Measurements from ENCODE around the gene ZNF566.

ZNF566 gene

GRCh38 chr19:36527873-36528193 lies 38.5 kb upstream of the ZNF566 start:
- Histone ChIP-seq H3K4me3 (ENCODE audit: low read length, poor library complexity, severe bottlenecking) (peak overlapping the region; percentile 83), H3K9ac (ENCODE audit: low read depth, low read length, poor library complexity, severe bottlenecking) (peak overlapping the region; percentile 92), H3K4me2 (ENCODE audit: low read depth, low read length, poor library complexity, severe bottlenecking) (peak overlapping the region; percentile 95), H4K20me1 (ENCODE audit: insufficient read depth, low read length, poor library complexity, severe bottlenecking) (peaks cover 16% of the 10 kb centered on the region), H3K9me3 (ENCODE audit: insufficient read depth, low read depth, low read length) (no peaks in the 10 kb centered on the region), H3K9me2 (replicated peaks; ENCODE audit: low read depth, low read length) (no peaks in the 10 kb centered on the region), H3K36me3 (ENCODE audit: insufficient read depth, low read length) (no peaks in the 10 kb centered on the region), H3K4me1 (ENCODE audit: insufficient read depth, low read length, poor library complexity, severe bottlenecking) (peaks cover 21% of the 10 kb centered on the region), H3K79me2 (ENCODE audit: insufficient read depth, low read length) (peaks cover 49% of the 10 kb centered on the region), H2AFZ (ENCODE audit: low read length) (peak overlapping the region; percentile 100), H3K27me3 (ENCODE audit: insufficient read depth, low read length, poor library complexity, severe bottlenecking) (no peaks in the 10 kb centered on the region), H3F3A (ENCODE audit: low read depth) (no peaks in the 10 kb centered on the region)
- TF ChIP-seq EZH2phosphoT487 (IDR thresholded peaks at IDR 0.05; ENCODE audit: borderline replicate concordance) (no peak), CTCF (conservative IDR thresholded peaks at IDR 0.05; ENCODE audit: low read length) (no peak)

- Histone ChIP-seq H4K20me1 (ENCODE audit: insufficient read depth, low read length, poor library complexity, severe bottlenecking) (peaks cover 20% of the 10 kb centered on the region), H3K79me2 (ENCODE audit: insufficient read depth, low read length) (peaks cover 53% of the 10 kb centered on the region), H2AFZ (ENCODE audit: low read length) (peak overlapping the region; percentile 100; the same call in 1 of the 2 replicates), H3K27me3 (ENCODE audit: insufficient read depth, low read length, poor library complexity, severe bottlenecking) (no peaks in the 10 kb centered on the region), H3F3A (ENCODE audit: low read depth) (no peaks in the 10 kb centered on the region), H3K4me2 (ENCODE audit: low read depth, low read length, poor library complexity, severe bottlenecking) (peak overlapping the region; percentile 95), H3K4me3 (ENCODE audit: low read length, poor library complexity, severe bottlenecking) (peak overlapping the region; percentile 83), H3K9me3 (ENCODE audit: insufficient read depth, low read depth, low read length) (no peaks in the 10 kb centered on the region), H3K9me2 (replicated peaks; ENCODE audit: low read depth, low read length) (no peaks in the 10 kb centered on the region), H3K36me3 (ENCODE audit: insufficient read depth, low read length) (no peaks in the 10 kb centered on the region), H3K9ac (ENCODE audit: low read depth, low read length, poor library complexity, severe bottlenecking) (peak overlapping the region; percentile 92), H3K4me1 (ENCODE audit: insufficient read depth, low read length, poor library complexity, severe bottlenecking) (peaks cover 21% of the 10 kb centered on the region)
- no peak for TF ChIP-seq CTCF (conservative IDR thresholded peaks at IDR 0.05; ENCODE audit: low read length)
- TF ChIP-seq EZH2phosphoT487 (IDR thresholded peaks at IDR 0.05; ENCODE audit: borderline replicate concordance) = no peak
Measured at GRCh38 chr19:36527341-36527740, 38.0 kb upstream of the ZNF566 start.

GRCh38 chr19:36526581-36526980 lies 37.2 kb upstream of the ZNF566 start:
- H3K9me2 ChIP-seq (replicated peaks; ENCODE audit: low read depth, low read length) = no peaks in the 10 kb centered on the region
- H3F3A ChIP-seq (ENCODE audit: low read depth) = no peaks in the 10 kb centered on the region
- peaks cover 20% of the 10 kb centered on the region for H4K20me1 ChIP-seq (ENCODE audit: insufficient read depth, low read length, poor library complexity, severe bottlenecking)
- H3K36me3 ChIP-seq (ENCODE audit: insufficient read depth, low read length) = no peaks in the 10 kb centered on the region
- H3K27me3 ChIP-seq (ENCODE audit: insufficient read depth, low read length, poor library complexity, severe bottlenecking) = no peaks in the 10 kb centered on the region
- peaks cover 21% of the 10 kb centered on the region for H3K4me1 ChIP-seq (ENCODE audit: insufficient read depth, low read length, poor library complexity, severe bottlenecking)
- H3K9ac ChIP-seq (ENCODE audit: low read depth, low read length, poor library complexity, severe bottlenecking) = peak overlapping the region; percentile 92
- H3K79me2 ChIP-seq (ENCODE audit: insufficient read depth, low read length) = peaks cover 53% of the 10 kb centered on the region
- peak overlapping the region; percentile 83 for H3K4me3 ChIP-seq (ENCODE audit: low read length, poor library complexity, severe bottlenecking)
- no peak overlapping the region for H2AFZ ChIP-seq (ENCODE audit: low read length)
- no peaks in the 10 kb centered on the region for H3K9me3 ChIP-seq (ENCODE audit: insufficient read depth, low read depth, low read length)
- TF ChIP-seq EZH2phosphoT487 (IDR thresholded peaks at IDR 0.05; ENCODE audit: borderline replicate concordance) (no peak), CTCF (conservative IDR thresholded peaks at IDR 0.05; ENCODE audit: low read length) (no peak)
- peak overlapping the region; percentile 95 for H3K4me2 ChIP-seq (ENCODE audit: low read depth, low read length, poor library complexity, severe bottlenecking)
